Cardiac muscle cell (in vitro differentiated cells and primary cell): ENCODE results near the gene CYB5R2. TPM values are rescaled to one million over a fixed set of nuclear protein-coding genes. Genes with fewer than 3 reads are reported as not detected.

Source experiments
- DNase-seq, 2 donors: peaks; one replicate each; pipeline versions ENCODE4 v3.0.0 to v3.0.0-alpha.2; 2010 to 2017; ENCODE audit warnings: low read depth in 1 of 2, low spot score in 1 of 2
- H3K27ac ChIP-seq: fragments of 200-600 bp; sonication (generic); 2 replicates; pipeline ENCODE4 v1.5.1; 2016
- H3K27me3 ChIP-seq: fragments of 200-600 bp; sonication (generic); 2 replicates; pipeline ENCODE4 v1.6.0; 2016; ENCODE audit warnings: control low read depth
- H3K36me3 ChIP-seq: fragments of 200-600 bp; sonication (generic); 2 replicates; pipeline ENCODE4 v1.5.1; 2016; ENCODE audit warnings: control low read depth
- H3K4me1 ChIP-seq: fragments of 200-600 bp; sonication (generic); 2 replicates; pipeline ENCODE4 v1.8.1; 2017; ENCODE audit warnings: low read depth, mild to moderate bottlenecking, mixed run types
- H3K4me3 ChIP-seq: fragments of 200-600 bp; sonication (generic); 2 replicates; pipeline ENCODE4 v1.5.1; 2016; ENCODE audit warnings: mild to moderate bottlenecking
- H3K9me3 ChIP-seq: fragments of 200-600 bp; sonication (generic); 2 replicates; pipeline ENCODE4 v1.5.1; 2017; ENCODE audit warnings: low read depth, mild to moderate bottlenecking, control low read depth
- CTCF ChIP-seq: IDR thresholded peaks from 2 replicates; pipeline ENCODE4 v1.5.1; 2012; ENCODE audit warnings: low read depth, mild to moderate bottlenecking, low read length
- polyA plus RNA-seq: library from polyadenylated mRNA; unstranded; fragments of >200 nt; fragmentation: Nextera tagmentation; extraction: Ambion mirVana; gene quantifications from 2 replicates; pipeline ENCODE4 v1.2.1, GENCODE V29; 2016
- total RNA-seq: library from RNA; depleted of rRNA; stranded (reverse); fragments of >200 nt; gene quantifications from 2 replicates; pipeline ENCODE4 v1.2.3, GENCODE V29; 2016

CYB5R2 gene
- total and polyA plus RNA-seq, 2 experiments from 2014 or later: 4.1 to 4.5 TPM

DNA sequence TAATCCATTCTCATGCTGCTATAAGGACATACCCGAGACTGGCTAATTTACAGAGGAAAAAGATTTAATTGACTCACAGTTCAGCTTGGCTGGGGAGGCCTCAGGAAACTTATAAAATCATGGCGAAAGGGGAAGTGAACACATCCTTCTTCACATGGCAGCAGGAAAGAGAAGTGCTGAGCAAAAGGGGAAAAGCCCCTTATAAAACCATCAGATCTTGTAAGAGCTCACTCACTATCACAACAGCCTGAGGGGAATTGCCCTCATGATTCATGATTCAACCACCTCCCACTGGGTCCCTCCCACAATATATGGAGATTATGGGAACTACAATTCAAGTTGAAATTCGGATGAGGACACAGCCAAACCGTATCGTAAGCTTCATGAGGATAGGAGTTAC, 3.8 kb upstream of the CYB5R2 start:
- Histone ChIP-seq H3K4me1 (no peaks in the 10 kb centered on the region), H3K9me3 (no peaks in the 10 kb centered on the region), H3K36me3 (no peaks in the 10 kb centered on the region), H3K27ac (no peak overlapping the region), H3K4me3 (no peak overlapping the region), H3K27me3 (peaks cover 19% of the 10 kb centered on the region)
- no peak for TF ChIP-seq CTCF
- peak in 1 of 2 donors; percentile 47 for DNase-seq

GRCh38 chr11:7675631-7676030, 2.3 kb upstream of the CYB5R2 start:
- DNase-seq: no peak
- Histone ChIP-seq H3K36me3 (no peaks in the 10 kb centered on the region), H3K27me3 (peaks cover 19% of the 10 kb centered on the region), H3K9me3 (no peaks in the 10 kb centered on the region), H3K4me3 (no peak overlapping the region), H3K4me1 (no peaks in the 10 kb centered on the region), H3K27ac (no peak overlapping the region)
- no peak for TF ChIP-seq CTCF

GRCh38 chr11:7673724-7674434, 579 bp upstream of the CYB5R2 start:
- Histone ChIP-seq H3K36me3 (no peaks in the 10 kb centered on the region), H3K4me3 (peak overlapping the region; percentile 43), H3K9me3 (no peaks in the 10 kb centered on the region), H3K27ac (no peak overlapping the region), H3K4me1 (no peaks in the 10 kb centered on the region), H3K27me3 (peaks cover 19% of the 10 kb centered on the region)
- DNase-seq: peak; percentile 45 to 61
- TF ChIP-seq CTCF: no peak

GRCh38 chr11:7672276-7672959, 882 bp downstream of the CYB5R2 start:
- H3K27ac ChIP-seq: no peak overlapping the region
- DNase-seq: no peak
- no peak overlapping the region for H3K4me3 ChIP-seq
- H3K36me3 ChIP-seq: no peaks in the 10 kb centered on the region
- no peaks in the 10 kb centered on the region for H3K4me1 ChIP-seq
- peaks cover 19% of the 10 kb centered on the region for H3K27me3 ChIP-seq
- TF ChIP-seq CTCF: no peak
- no peaks in the 10 kb centered on the region for H3K9me3 ChIP-seq

DNA sequence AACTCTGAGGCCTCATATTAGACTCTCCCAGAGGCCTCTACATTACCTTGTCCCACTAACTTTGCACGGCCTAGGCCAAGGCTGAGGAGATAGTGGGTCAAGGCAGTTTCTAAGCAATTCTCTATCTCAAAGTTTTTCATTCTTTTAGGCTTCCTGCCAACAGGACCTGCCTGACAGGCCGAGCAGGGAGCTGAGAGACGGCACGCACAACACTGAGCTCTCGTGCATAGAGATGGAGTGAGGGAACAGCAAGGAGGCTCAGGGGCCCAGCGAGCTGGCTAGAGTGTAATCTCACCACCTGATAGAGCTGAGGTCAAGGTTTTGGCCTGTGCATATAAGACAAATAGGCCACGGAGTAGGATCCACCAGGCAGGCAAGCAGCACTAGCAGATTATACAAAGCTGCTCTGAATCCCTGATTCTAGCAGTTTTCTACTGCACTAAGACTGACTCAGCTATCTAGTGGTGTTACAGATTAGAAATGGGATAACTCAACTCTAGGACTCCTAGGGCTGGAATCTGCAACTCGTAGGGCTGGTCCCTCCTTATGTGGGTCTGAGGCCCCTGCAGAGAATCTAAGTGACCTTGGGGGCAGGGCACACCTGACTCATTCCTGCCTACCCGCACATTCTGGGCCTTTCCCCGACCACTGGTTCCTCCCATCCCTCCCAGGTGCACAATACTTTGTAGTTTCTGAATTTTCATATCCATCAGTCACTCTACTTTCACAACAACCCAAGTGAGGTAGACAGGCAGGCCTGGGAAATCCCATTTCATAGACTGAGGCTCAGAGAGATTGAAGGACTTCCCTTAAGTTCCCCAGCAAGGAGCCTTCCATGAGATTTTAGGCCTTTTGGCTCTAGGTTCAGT, 1.7 kb downstream of the CYB5R2 start:
- Histone ChIP-seq H3K4me3 (no peak overlapping the region), H3K4me1 (no peaks in the 10 kb centered on the region), H3K9me3 (no peaks in the 10 kb centered on the region), H3K27ac (no peak overlapping the region), H3K36me3 (no peaks in the 10 kb centered on the region), H3K27me3 (peaks cover 19% of the 10 kb centered on the region)
- no peak for DNase-seq
- no peak for TF ChIP-seq CTCF
